ENCODE data around the gene NFIX. TPM values are rescaled to one million over a fixed set of nuclear protein-coding genes. Genes with fewer than 3 reads are reported as not detected.
A peak's percentile ranks its signal among the peaks of the same experiment; 100 is the strongest.

Gene NFIX
- total and polyA plus RNA-seq, 2 donors (not counting 1 experiment from before 2014, with no cell fraction given), result 0.69 to 5.6 TPM

GRCh38 chr19:13013649-13014048 is 18.4 kb downstream of the NFIX start:
- H3K27me3 Mint-ChIP-seq, result peaks cover 65% of the 10 kb centered on the region
- H3K79me2 ChIP-seq (ENCODE audit: control insufficient read depth, insufficient read depth, low read length), result no peaks in the 10 kb centered on the region
- TF ChIP-seq EZH2 (IDR thresholded peaks at IDR 0.05; ENCODE audit: borderline replicate concordance, insufficient read depth, low read depth, low read length, poor library complexity, severe bottlenecking), result no peak
- TF ChIP-seq CTCF (IDR thresholded peaks at IDR 0.05), result no peak
- no peaks in the 10 kb centered on the region for H3K9me3 Mint-ChIP-seq (ENCODE audit: insufficient read depth)
- H3K27me3 ChIP-seq (replicated peaks in 1 of 4; ENCODE audit: control extremely low read depth in 1 of 4, control insufficient read depth in 3 of 4, insufficient read depth in 4 of 4, low read length in 3 of 4), result peaks cover 0 to 67% (median 37%) of the 10 kb centered on the region in 4 experiments
- ChIA-PET POLR2A (interaction anchor here (0.6 to 1.3 kb wide), 6 partner anchors 11 to 90 kb away, joined by 3 to 9 read pairs (median 4); no protein-coding TSS in a partner anchor), CTCF (interaction anchor here (0.6 to 2.2 kb wide), 10 partner anchors 10 to 711 kb away, joined by 3 to 10 read pairs (median 6); no protein-coding TSS in a partner anchor)
- no peak overlapping the region for H3K27ac ChIP-seq (ENCODE audit: low read length in 2 of 2)
- H3K4me3 ChIP-seq (ENCODE audit: control extremely low read depth in 1 of 5, extremely low read depth in 1 of 5, insufficient read depth in 1 of 5, low read depth in 2 of 5, low read length in 4 of 5), result peak overlapping the region in 4 of 5 experiments; percentile 23 to 71 (median 55)
- H3K9ac ChIP-seq (ENCODE audit: low read length), result peak overlapping the region; percentile 60
- DNase-seq, result no peak
- H3K4me3 Mint-ChIP-seq, result peak overlapping the region; percentile 92
- no peak for ATAC-seq (ENCODE audit: low read depth)
- no peak overlapping the region for H3K27ac Mint-ChIP-seq
- no peaks in the 10 kb centered on the region for H3K36me3 ChIP-seq (replicated peaks in 1 of 2; ENCODE audit: control extremely low read depth in 1 of 2, control insufficient read depth in 1 of 2, extremely low read depth in 1 of 2, insufficient read depth in 2 of 2, low read length in 1 of 2)
- peak overlapping the region; percentile 69 for H2AFZ ChIP-seq (ENCODE audit: insufficient read depth, low read depth, low read length, poor library complexity, severe bottlenecking)
- intact Hi-C loops (cut with micrococcal nuclease), result no loop called here
- 3% methylated on average over 20 of the region's 20 CpGs for WGBS (ENCODE audit: insufficient coverage)
- H3K4me1 ChIP-seq (ENCODE audit: control insufficient read depth in 2 of 2, insufficient read depth in 2 of 2, low read length in 2 of 2), result peaks cover 35 to 49% of the 10 kb centered on the region in 2 donors
- H4K20me1 ChIP-seq (ENCODE audit: control insufficient read depth, insufficient read depth, low read length, poor library complexity, severe bottlenecking), result no peaks in the 10 kb centered on the region
- H3K4me2 ChIP-seq (replicated peaks; ENCODE audit: low read depth, low read length, poor library complexity, severe bottlenecking), result peak overlapping the region; percentile 76
- peaks cover 0 to 24% (median 0%) of the 10 kb centered on the region in 3 donors for H3K9me3 ChIP-seq (ENCODE audit: control extremely low read depth in 1 of 3, control insufficient read depth in 2 of 3, insufficient read depth in 1 of 3, low read length in 2 of 3)
- H3K4me1 Mint-ChIP-seq, result peaks cover 38% of the 10 kb centered on the region
